Epithelial cell of proximal tubule (primary cell): Measurements from ENCODE around the gene TBL3. TPM values are rescaled to one million over a fixed set of nuclear protein-coding genes. Genes with fewer than 3 reads are reported as not detected.
A peak's percentile ranks its signal among the peaks of the same experiment; 100 is the strongest.

Experiments used
- DNase-seq: peaks from one replicate; pipeline ENCODE4 v3.0.0-alpha.2; 2011; ENCODE audit warnings: low read depth
- H3K4me3 ChIP-seq: 2 replicates; pipeline ENCODE4 v1.5.1; 2011; ENCODE audit warnings: low read depth, mild to moderate bottlenecking, low read length
- total RNA-seq: library from RNA; depleted of rRNA; stranded (reverse); fragments of >200 nt; gene quantifications from 2 replicates; pipeline ENCODE4 v1.2.3, GENCODE V29; 2015
- TF ChIP-seq, protein P1 (sequence below): conservative IDR thresholded peaks from 2 replicates; pipeline ENCODE4 v1.5.1; 2012; ENCODE audit warnings: low read depth, mild to moderate bottlenecking, low read length

The TBL3 gene
- total RNA-seq, 1 donor from 2014 or later, result 127 TPM

DNA sequence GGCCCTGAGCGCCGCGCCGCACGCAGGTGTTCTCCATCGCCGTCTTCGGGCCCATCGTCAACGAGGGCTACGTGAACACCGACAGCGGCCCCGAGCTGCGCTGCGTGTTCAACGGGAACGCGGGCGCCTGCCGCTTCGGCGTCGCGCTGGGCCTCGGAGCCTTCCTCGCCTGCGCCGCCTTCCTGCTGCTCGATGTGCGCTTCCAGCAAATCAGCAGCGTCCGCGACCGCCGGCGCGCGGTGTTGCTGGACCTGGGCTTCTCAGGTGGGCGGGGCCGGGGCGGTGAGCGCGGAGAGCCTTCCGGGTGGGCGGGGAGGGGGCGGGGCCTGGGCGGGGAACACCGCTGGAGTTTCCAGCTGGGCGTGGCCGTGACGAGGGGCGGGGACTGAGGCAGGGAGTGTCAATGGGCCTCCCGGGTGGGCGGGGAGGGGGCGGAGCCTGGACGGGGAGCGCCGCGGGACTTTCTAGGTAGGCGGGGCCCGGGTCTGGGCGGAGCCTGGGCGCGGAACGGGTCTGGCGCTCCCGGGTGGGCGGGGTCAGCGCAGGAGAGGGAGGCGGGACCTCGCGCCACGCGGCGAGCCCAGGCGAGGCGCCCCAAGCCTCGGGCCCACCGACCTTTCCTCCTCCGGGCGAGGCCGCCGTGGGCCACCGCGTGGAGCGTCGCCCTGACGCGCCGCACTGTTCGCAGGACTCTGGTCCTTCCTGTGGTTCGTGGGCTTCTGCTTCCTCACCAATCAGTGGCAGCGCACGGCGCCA is 20.3 kb downstream of the TBL3 start:
- peak overlapping the region; percentile 26 for H3K4me3 ChIP-seq
- no peak for DNase-seq
- TF ChIP-seq, protein P1, sequence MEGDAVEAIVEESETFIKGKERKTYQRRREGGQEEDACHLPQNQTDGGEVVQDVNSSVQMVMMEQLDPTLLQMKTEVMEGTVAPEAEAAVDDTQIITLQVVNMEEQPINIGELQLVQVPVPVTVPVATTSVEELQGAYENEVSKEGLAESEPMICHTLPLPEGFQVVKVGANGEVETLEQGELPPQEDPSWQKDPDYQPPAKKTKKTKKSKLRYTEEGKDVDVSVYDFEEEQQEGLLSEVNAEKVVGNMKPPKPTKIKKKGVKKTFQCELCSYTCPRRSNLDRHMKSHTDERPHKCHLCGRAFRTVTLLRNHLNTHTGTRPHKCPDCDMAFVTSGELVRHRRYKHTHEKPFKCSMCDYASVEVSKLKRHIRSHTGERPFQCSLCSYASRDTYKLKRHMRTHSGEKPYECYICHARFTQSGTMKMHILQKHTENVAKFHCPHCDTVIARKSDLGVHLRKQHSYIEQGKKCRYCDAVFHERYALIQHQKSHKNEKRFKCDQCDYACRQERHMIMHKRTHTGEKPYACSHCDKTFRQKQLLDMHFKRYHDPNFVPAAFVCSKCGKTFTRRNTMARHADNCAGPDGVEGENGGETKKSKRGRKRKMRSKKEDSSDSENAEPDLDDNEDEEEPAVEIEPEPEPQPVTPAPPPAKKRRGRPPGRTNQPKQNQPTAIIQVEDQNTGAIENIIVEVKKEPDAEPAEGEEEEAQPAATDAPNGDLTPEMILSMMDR, result no peak

DNA sequence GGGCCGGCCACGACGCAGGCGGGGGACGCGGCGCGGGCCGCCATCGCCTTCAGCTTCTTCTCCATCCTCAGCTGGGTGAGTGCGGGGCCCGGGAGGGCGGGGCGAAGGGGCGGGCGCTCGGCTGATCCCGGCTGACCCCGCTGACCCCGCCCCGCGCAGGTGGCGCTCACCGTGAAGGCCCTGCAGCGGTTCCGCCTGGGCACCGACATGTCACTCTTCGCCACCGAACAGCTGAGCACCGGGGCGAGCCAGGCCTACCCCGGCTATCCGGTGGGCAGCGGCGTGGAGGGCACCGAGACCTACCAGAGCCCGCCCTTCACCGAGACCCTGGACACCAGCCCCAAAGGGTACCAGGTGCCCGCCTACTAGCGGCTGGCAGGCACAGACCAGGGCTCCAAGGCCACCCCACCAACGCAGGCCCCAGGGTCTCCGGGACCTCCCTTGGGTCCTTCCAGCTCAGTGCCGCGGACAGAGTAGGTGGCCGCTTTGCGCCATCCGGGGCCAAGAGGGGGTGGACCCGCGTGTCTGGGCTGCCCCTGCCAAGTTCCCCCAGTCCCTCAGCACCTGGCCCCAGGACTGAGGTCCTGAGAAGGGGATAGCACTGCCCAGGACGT is 21.0 kb downstream of the TBL3 start:
- H3K4me3 ChIP-seq, result no peak overlapping the region
- no peak for DNase-seq

GRCh38 chr16:1993731-1994131 is 21.9 kb downstream of the TBL3 start:
- no peak overlapping the region for H3K4me3 ChIP-seq
- peak; percentile 59 for DNase-seq
- TF ChIP-seq, protein P1, result no peak

More for the DNA sequence above, 21.0 kb downstream of the TBL3 start:
- TF ChIP-seq, protein P1, result no peak

- DNase-seq, result no peak
- TF ChIP-seq, protein P1, result no peak
- no peak overlapping the region for H3K4me3 ChIP-seq
Measured at GRCh38 chr16:1997494-1998359, 25.9 kb downstream of the TBL3 start.

DNA sequence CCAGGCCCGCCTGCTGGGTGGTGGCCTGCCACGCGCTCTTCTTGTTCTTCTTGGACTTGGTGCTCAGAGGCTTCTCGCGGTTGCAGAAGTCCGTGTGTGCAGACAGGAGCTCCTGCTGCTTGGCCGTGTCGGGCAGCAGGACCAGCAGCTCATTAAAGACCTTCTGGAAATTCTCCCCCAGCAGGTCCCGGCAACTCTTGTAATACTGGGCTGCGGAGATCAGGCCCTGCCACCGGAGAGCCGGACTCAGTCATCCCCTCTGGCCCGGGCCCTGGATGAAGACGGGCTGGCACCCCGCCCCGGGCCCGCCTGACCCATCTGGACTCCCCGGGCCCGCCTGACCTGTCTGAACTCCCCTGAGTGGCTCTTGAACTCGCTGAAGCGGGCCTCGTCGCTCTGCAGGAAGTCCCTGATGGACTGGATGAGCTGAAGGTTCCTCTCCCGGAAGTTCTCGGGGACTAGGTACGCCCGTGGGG is 26.5 kb downstream of the TBL3 start:
- no peak overlapping the region for H3K4me3 ChIP-seq
- TF ChIP-seq, protein P1, result no peak
- DNase-seq, result no peak

DNA sequence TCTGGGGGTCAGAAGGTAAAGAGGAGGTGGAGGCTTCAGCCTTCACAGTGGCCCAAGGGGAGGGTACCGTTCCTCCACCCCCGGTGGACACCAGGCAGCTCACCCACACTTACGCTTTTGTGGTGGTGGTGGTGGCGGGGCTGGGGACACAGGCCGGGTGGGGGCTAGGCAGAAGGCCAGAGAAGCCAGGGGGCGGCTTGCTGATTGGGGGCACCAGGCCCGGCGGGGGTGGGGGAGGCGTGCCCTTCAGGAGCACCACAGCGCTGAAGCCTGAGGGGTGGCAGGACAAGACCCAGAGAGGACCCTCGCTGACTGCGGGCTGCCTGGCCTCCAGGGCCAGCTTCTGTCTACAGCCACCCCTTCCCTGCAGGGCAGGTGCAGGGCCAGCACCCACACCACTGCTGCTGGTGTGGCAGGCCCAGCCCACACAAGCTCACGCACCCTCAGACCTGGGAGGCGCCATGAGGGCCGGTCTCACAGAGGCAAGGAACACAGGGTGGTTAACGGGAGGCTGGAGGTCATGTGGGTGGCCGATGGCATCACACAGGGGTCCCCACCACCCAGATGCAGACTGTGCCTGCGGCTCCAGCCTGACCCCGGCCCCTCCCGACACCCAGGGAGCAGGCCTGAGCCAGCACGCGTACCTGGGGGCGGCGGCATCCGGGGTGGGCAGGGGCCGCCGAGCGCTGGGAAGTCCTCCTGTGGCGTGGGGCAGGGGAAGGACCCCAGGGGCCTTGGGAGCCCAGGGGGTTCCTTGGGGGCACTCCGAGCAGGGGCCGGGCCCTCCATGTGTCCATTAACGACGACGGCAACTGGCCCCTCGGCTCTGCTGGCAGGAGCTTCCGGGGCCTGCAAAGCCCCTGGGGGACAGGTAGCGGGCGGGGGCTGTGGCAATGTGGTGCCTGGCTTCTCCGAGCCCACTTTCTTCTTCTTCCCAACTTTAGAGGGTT is 27.3 kb downstream of the TBL3 start:
- DNase-seq, result no peak
- H3K4me3 ChIP-seq, result no peak overlapping the region
- TF ChIP-seq, protein P1, result no peak
